Cardiac fibroblast (primary cell): ENCODE measurements around the gene LRRC26.
A peak's percentile ranks its signal among the peaks of the same experiment; 100 is the strongest.

ENCODE experiments used
- DNase-seq, 2 donors: peaks; one replicate each; pipeline versions ENCODE4 v3.0.0 to v3.0.0-alpha.2; 2010; ENCODE audit warnings: low read depth in 2 of 2
- H3K4me3 ChIP-seq, 2 donors: replicated peaks in 1 of 2; 1 replicate in 1 of 2; 2 replicates in 1 of 2; pipeline ENCODE4 v1.5.1; 2011; ENCODE audit warnings: low read depth in 2 of 2, low read length in 2 of 2, mild to moderate bottlenecking in 2 of 2, moderate library complexity in 1 of 2
- CTCF ChIP-seq: IDR thresholded peaks from one replicate; pipeline ENCODE4 v1.5.1; 2011; ENCODE audit warnings: low read depth, mild to moderate bottlenecking, low read length, inconsistent platforms

LRRC26 gene

GRCh38 chr9:137166380-137167229 is 3.2 kb downstream of the LRRC26 start:
- no peak for DNase-seq
- TF ChIP-seq CTCF = no peak
- H3K4me3 ChIP-seq = no peak overlapping the region

GRCh38 chr9:137165250-137165836 is 4.5 kb downstream of the LRRC26 start:
- no peak overlapping the region for H3K4me3 ChIP-seq
- TF ChIP-seq CTCF = no peak
- no peak for DNase-seq

GRCh38 chr9:137164370-137165249 is 5.2 kb downstream of the LRRC26 start:
- no peak for DNase-seq
- no peak for TF ChIP-seq CTCF
- H3K4me3 ChIP-seq = no peak overlapping the region

GRCh38 chr9:137163805-137164204 is 6.0 kb downstream of the LRRC26 start:
- H3K4me3 ChIP-seq = no peak overlapping the region
- DNase-seq = no peak
- TF ChIP-seq CTCF = no peak

- TF ChIP-seq CTCF = no peak
- peak in 1 of 2 donors; percentile 21 for DNase-seq
- peak overlapping the region; percentile 21 to 41 for H3K4me3 ChIP-seq
These were observed 6.5 kb downstream of the LRRC26 start for GRCh38 chr9:137163365-137163715.

GRCh38 chr9:137162505-137163364 is 7.1 kb downstream of the LRRC26 start:
- H3K4me3 ChIP-seq = peak overlapping the region; percentile 21 to 41
- DNase-seq = peak; percentile 13 to 33
- TF ChIP-seq CTCF = no peak
